K562 (cell line): ENCODE results near the gene DCAF8.

ENCODE experiments used
- E2F4 ChIP-seq: sonication (generic); formaldehyde crosslinking; IDR thresholded peaks from 2 replicates; pipeline ENCODE4 v1.8.0; 2022; ENCODE audit warnings: mild to moderate bottlenecking, low read depth, missing genetic modification reagents
- HBP1 ChIP-seq: fragments of 450-650 bp; formaldehyde crosslinking; IDR thresholded peaks from 2 replicates; pipeline ENCODE4 v1.4.0; 2022; ENCODE audit warnings: missing genetic modification characterization
- KDM5B ChIP-seq: fragments of 200-600 bp; sonication (generic); IDR thresholded peaks from 2 replicates; pipeline ENCODE4 v1.6.1; 2012; ENCODE audit warnings: low read depth, mild to moderate bottlenecking, moderate library complexity, low read length, control low read depth, inconsistent platforms; ENCODE audit not compliant: insufficient replicate concordance
- MTF1 ChIP-seq: fragments of 250-450 bp; sonication (Bioruptor Pico); IDR thresholded peaks from 2 replicates; pipeline ENCODE4 v1.9.0; 2021; ENCODE audit warnings: moderate library complexity, mild to moderate bottlenecking, inconsistent platforms, borderline replicate concordance

- TF ChIP-seq MTF1 (CRISPR knock-in tag), result no peak
- TF ChIP-seq KDM5B, result no peak
- no peak for TF ChIP-seq HBP1 (CRISPR knock-in tag)
- no peak for TF ChIP-seq E2F4 (CRISPR knock-in tag)
These were observed 47.2 kb upstream of the DCAF8 start for GRCh38 chr1:160309571-160309970.
